NCI-H82 treated with DMSO at 0.1 percent for 48 hours (cell line): ENCODE measurements around the gene PFDN6.
A peak's percentile ranks its signal among the peaks of the same experiment; 100 is the strongest.

Source experiments
- DNase-seq: peaks from one replicate; lab custom pipeline; 2025; ENCODE audit not compliant: unreplicated experiment; lab: John Stamatoyannopoulos, UW

The PFDN6 gene

DNA sequence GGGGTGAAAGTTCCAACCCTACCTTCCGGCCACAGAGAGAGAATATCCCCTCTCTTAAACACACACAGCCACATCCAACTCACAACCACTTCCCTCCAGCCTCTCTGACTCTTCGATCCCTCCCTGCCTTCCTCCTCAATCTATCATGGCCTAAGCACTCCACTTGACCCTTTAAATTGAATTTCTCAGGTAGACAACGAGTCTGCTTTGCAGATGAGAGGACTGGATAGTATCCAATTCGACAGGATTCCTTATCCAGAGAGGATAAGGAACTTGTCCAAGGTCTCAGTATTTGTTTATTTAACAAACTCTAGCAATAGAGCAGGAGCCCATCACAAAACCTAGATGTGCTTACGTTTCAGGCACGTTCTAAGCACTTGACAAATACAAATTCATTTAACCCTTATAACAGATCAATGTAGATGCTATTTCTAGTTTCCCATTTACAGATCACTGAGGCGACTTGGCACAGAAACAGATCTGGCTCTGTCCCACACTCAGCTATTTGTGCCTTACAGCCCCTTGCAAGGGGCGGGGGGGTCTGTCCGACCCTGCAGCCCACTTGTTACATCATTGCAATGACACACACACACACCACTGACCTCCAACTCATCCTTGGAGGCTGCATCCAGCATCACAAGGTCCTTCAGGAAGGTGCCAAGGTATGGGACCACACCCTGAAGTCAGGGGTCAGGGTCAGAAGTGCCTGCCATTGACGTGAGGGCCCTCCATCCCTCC lies 4.9 kb downstream of the PFDN6 start:
- DNase-seq: no peak

DNA sequence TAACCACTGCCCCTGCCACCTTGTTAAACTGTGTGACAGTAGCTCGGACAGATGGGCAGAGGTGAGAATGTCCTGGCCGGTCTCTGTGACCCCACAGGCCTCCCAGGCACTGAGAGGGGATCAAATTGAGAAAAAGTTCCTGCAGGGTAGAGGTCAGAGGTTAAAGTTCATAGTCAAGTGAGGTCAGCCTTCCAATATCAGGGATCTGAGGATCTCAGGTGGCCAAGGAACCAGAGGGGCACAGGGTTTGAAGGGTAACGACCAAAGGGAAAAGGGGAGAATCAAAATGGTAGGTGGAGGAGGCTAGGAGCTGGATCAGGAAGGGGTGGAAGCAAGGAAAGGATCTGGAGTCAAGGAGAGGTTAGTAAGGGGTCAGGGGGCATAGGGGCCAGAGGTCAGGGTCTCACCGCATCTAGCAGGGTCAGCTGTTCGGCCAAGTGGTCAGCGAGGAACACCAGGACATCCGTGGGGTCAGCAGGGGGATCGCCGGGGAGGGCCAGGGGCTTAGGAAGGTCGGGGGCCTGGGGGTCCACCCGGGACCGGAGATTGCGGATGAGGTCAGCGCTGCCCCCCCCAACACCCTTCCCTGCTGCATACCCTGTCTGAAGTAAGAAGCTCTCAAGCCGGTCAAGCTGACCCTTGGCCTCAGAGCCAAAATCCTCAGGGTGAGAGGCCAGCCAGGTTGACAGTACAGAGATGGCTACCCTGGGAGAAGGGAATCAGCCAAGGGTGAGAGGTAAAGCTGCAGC lies 6.4 kb downstream of the PFDN6 start:
- DNase-seq: no peak

DNA sequence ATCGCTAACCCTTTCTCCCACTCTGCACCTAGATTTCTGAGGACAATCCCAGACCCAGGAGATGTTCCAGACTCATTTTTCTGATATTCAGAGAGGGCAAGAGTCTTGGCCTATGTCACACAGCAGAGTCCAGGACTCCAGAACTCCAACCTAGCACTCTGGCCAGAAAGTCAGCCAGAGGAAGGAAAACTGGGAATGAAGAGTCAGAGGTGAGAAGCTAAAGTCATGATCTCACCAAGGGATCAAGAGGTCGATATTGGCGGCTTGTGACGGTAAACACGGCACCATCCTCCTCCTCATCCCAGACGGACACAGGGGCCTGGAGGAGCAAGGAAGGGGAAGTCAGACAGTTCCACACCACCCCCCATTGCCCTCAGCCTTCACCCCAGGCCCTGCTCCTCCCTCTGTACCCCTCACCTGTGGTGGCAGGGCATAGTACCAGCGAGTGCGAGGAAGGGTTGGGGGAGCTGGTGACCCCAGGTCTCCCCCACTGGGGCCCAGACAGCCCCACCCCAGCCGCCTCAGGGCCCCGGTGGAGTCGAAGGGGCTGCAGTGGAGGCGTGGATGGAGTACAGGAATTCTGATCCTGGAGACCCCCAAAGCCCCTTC lies 7.5 kb downstream of the PFDN6 start:
- no peak for DNase-seq

DNA sequence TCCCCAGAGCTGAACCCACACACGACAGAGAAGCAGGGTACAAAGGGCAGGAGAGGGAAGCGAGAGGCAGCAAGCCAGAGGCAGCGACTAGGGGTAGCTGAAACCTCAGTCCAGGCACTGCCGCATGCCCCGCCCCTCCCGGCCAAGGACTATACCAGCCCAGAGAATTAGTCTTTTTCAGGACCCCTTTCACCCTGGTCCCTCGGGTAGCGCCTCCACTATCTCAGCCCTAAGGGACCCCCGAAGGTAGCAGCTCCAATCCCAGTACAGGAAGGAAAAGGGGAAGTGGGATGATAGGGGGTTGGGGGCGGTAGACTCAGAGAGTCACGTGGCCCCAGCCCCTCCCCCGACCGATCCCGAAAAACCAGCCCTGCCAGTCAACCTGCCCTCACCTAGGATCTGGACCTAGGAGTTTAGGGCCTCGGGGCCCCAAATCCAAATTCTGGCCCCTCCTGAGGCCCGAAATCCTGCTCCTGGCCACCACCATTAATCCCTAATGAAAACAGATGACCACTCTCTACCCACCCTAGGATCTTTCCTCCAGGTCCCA lies 8.1 kb downstream of the PFDN6 start:
- DNase-seq: no peak

DNA sequence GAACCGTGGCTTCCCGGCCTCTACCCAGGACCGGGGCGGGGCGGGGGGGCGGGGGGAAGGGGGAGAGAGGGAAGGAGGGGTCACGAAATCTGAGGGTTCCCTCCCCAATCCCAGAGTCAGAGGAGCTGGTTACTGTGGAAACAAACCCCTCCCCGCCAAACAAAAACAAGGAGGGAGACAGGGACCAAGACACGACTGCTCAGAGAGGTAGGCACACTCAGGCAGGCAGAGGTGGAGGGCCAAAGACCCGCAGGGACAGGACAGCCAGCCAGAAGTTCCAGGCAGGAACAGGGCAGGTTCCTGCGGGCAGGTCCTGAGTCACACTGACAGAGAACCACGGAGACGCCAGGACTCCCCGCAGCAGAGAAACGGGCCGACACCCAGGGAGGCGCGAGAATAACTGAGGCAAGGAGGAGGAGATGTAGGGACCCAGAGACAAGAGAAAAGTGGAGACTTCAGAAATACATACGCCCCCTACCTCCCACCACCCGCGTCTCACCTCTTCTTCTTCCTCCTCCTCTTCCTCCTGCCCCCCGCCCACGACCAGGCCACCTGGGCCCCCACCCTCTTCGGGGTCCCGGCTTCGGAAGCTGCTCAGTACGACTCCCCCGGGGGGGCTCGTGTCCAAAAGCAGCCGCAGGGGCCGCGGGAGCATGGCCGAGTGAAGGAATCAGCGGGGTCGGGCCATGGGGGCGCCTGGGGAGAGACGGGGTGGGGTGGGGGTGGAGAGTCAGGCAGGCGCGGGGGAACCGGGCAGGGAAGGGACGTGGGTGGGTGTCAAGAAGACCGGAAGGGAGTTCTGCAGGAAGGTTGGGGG lies 8.8 kb downstream of the PFDN6 start:
- no peak for DNase-seq

DNA sequence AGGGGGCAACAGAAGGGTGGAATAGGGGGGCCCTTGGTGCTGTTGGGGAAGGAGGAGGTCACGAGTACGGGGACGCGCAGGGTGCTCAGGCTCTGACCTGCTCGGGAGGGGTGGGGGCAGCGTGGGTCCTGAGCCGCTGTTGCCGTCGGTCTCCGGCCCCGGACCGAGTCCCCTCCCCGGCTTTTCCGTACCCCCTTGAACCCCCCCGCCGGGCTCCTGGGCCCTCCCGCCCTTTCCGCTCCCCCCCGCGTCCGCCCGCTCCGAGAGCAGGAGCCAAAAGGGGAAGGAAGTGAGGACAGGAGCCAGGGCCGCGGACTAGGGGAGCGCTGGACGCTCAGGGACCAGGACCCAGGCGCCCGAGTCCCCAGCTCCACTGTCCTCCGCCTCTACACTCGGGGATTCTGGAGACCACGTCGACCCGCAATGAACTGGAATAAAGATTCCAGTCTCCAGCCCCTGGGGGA lies 9.4 kb downstream of the PFDN6 start, which contains the start of gene RGL2:
TSS of gene RGL2 (minus strand) at position 170 of the 464 bp plus-strand sequence. CDS start 332 bp downstream, outside the sequence.
- no peak for DNase-seq

DNA sequence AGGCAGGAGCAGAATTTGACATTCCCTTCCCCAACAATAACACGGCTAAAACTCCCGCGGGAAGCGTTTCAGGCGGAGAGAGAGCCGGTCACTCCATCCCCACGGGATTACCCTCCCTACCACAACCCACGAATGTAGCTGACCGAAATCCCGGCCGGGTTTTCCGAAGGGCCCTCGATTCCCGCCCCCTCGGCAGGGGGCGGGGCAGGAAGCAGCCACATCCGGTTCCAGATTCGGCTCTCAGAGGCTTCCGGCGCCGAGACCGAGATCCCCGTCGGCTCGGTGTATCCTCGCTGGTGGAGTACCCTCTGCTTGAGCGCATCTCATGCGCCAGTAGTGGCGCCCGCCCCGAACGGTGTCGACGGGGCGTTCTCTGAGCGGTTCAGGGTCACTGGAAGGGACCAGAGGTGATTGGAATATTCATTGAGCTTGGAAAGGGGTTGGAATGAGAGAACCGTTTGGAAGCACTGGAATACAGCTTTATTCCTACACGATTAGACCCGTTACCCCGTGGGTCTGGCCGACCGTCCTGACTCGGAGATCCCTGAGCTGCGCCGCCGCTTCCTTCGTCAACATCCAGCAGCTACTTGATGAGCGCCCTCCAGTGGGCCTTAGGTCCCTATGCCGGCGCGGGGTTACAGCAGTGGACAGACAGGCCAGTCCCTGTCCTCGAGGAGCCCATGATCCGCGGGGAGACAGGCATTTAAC lies 10.0 kb downstream of the PFDN6 start:
- peak; percentile 81 for DNase-seq

DNA sequence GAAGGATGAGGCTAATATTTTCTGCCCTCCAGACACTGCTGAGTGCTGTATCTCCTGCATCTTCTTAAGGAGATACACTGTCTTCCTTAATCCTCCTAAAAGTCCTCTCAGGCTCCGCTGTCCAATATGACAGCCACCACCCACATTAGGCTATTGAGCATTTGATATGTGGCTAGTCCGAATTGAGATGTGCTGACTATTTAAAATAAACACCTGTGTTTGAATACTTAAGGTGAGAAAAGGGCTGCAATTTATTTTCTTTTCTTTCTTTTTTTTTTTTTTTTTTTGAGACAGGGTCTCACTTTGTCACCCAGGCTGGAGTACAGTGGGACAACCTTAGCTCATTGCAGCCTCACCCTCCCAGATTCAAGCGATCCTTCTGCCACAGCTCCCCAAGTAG lies 12.5 kb downstream of the PFDN6 start:
- no peak for DNase-seq

DNA sequence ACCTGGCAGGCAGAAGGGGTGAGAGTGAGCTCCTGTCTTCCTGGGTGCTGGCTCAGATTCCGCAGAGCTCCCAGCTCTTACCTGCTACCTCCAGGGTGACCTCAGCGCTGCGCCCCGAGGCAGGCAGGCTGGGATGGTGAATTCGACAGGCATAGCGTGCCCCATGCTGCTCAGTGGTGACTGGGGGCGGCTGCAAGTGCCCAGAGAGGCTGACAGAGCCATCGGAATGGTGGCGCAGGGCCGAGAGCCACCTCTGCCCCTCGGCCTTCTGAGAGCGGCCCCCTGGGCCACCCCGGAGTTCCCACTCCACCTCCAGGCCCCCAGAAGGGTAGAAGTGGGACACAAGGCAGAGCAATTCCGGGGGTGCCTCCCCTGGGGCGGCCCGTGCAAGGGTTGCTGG lies 14.8 kb downstream of the PFDN6 start:
- DNase-seq: no peak

DNA sequence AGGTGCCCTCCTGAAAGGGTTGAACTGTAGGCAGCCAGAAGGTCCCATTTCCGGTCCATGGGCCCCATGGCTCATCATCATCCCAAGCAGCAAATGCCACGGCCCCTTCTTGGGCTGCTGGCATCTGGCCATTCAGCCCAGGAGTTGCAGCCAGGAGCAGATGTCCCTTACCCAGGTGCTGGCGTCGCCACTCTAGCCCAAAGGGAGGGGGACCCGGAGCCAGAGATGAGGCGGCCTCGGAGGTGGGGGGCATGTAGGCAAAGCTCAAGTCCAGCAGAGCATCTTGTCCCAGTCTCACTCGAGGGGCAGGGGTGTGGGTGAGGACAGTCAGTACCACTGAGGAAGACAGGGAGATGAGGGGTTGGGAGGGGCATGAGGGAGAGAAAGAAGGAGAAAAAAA lies 15.7 kb downstream of the PFDN6 start:
- DNase-seq: no peak

DNA sequence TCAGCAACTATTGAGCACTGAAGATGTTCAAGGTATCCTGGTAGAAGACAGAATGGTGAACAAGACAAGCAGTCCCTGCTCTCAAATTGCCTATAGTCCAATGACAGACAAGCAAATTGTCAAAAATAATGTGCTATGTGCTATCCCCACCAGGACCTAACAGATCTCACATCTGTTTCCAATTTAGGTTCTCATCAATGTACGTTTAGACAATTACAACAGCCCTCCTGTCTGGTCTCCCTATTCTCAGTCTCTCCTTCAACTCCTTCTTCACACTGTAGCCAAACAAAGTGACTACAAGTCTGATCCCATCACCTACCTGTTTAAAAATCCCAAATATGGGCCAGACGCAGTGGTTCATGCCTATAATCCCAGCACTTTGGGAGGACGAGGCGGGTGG lies 17.0 kb downstream of the PFDN6 start:
- no peak for DNase-seq

DNA sequence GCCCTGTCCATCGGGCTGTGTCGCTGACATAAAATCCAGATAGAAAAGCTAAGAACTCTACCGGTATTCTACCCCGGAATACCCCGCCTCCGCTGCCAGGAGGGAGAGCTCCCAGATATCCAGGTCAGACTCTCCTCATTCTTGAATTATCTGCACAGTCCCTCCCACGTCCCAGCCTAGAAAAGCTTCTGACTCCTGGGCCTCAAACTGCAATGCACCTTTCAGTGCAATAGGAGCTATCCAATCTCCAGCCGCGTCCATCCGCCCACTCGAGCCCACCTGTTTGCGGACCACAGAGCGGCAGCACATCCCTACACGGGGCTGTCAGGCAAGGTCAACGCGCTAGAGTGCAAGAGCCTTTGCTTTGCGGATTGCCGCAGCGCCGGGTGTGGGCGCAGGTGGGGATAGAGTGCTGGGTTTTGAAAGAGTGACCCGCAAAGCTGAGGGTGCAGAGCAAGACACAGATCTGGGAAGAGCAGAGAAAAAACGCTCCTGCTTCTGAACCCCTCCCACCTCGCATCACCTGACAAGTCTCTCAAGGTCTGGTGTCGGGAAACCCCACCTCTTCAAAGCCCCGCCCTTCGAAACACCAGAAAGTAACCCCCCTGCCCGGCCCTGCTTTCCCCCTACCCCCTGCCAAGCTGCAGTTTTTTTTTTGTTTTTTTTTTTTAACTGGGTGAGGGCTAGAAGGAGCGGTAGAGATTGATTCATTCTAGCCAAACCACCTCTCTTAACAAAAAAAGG lies 23.1 kb downstream of the PFDN6 start:
- DNase-seq: peak; percentile 54

DNA sequence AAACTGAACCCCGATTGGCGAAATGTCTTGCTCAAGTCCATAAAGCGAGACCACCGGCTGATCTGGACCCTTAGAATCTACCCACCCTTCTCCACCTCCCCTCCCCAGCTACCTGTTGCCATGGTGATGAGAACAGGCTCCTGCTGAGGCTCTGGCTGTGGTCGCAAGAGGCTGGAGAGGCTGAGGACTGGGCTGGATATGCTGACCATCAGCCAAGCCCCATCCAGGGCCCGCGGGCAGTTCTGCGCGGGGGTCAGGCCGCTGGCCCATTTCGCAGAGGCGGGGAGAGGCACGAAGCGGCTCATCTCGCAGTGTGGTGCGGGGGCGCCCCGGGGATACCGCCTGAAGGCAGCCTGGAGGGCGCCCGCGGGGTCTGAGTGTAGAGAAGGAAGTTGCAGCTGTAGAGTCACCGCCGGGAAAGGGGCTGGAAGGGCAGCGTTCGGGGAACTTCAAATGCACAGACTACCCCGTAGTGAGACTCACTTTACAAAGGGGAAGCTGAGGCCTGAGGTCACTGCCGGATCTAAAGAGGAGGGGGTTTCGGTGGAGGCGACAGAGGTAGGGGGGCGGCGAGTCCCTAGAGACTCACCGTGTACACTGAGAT lies 23.8 kb downstream of the PFDN6 start:
- no peak for DNase-seq

DNA sequence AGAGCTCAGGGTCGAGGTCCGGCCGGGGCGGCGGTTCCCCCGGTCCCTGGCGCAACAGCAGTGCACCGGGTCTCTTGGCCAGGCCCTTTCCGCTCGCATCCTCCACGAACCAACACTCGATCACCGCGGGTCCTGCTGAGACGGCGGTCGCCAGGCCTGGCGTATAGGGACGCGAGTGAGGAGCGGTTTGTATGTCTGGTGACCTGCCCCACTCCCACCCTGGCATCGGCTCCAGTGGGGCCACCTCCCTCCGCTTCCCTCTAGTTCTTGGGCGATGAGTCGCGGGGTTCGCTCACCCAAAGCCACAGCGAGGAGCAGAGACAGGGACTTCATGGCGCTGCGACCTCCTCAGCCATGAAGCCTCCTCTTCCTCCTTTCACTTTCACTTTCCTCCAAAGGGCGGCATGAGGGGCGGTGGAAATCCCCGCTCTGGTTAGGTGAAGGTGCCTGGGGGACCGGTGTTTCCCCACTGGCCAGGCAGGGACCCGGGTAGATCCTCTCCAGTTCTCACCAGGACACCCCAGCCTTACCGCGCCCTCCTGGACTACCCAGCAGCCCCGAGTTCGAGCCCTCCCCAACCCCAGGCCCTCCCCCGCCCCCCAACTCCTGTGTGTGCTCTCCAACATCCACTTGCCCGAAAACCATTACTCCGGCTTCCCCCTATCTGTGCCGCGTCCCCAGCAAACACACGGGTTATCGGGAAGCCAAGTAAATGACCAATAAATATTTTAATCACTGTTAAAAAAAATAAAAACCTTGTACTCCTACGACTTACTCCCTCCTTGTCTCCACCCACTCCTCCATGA lies 24.5 kb downstream of the PFDN6 start, which contains the start of gene TAPBP:
TSS of gene TAPBP (minus strand) at position 370 of the 806 bp plus-strand sequence. CDS start at position 333, 37 bp downstream.
- DNase-seq: no peak

DNA sequence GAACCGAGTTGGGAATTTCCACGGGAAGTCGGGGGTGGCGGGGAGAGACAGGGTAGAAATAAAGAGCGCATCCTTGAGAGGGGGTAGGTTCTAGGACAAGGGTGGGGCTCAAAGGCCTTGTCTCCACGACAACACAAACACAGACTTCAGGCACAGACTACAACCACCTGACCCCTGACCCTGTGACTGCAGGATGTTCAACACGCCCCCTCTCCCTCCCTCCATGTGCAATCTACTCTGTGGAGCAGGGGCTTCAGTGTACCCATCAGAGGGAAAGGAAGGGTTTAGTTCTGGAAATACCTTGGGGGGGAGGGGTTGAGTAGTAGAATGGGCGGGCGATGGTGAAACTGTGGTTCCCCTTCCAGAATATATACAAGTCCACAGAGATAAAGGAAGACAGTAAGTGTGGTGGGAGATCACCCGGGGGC lies 25.1 kb downstream of the PFDN6 start:
- no peak for DNase-seq

DNA sequence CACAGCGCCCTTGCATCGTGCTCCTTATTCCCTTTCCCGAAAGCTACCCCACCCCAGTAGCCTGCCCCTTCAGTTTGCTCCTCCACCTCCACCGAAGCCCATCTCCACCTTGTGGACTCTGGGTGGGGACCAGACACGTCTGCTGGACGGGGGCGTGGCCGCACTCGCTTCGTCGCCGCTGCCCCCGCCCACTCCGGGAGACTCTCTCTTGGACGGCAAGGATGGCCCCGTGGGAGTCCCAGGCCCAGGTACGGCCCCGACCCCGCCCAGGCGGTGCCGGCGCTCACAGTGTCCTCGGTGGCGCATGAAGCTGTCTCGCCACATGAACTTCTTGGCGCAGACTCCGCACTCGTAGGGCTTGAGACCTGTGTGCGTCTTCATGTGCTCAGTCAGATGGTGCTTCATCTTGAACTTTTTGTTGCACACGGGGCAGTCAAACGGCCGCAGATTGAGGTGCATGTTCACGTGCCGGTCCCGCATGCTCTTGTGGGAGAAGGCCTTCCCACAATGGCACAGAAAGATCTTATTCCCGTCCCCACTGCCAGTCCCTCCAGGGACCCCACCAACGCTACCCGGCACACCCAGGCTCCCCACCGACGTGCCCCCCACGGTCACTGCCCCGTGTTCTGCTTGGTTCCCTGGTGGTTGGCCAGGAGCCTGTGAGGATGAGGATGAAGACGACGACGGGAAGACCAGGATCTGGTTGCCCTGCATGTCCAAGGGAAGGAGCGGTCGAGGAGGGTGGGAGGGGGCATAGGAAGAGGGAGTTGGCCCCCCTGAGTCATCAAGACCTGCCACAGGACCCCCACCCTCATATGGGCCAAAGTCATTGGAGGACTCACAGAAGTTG lies 25.8 kb downstream of the PFDN6 start:
- DNase-seq: no peak
